ENCODE results near the gene PTPRC.

- TF ChIP-seq SPI1 (IDR thresholded peaks at IDR 0.05; ENCODE audit: low read depth, low read length) (no peak), POLR2A (IDR thresholded peaks at IDR 0.05; ENCODE audit: low read depth, low read length) (no peak), POLR2AphosphoS5 (IDR thresholded peaks at IDR 0.05; ENCODE audit: low read depth, low read length) (no peak), TAF1 (IDR thresholded peaks at IDR 0.05; ENCODE audit: low read depth, low read length) (no peak), PAX5 (IDR thresholded peaks at IDR 0.05; ENCODE audit: insufficient read depth, low read length, severe bottlenecking) (no peak), POU2F2 (IDR thresholded peaks at IDR 0.05; ENCODE audit: low read depth, low read length) (no peak)
Measured at GRCh38 chr1:198682850-198683249, 44.0 kb downstream of the PTPRC start.

Data from GM12891 (cell line).